ENCODE results near the gene MYO1F. TPM values are rescaled to one million over a fixed set of nuclear protein-coding genes. Genes with fewer than 3 reads are reported as not detected.
"Not testable (repeated sequence)": the region's sequence is repeated elsewhere in the genome, so short reads cannot be mapped to it uniquely, and the experiment has no call there.

The MYO1F gene
- total RNA-seq, 2 donors from 2014 or later, result 68.7 to 134 TPM

DNA sequence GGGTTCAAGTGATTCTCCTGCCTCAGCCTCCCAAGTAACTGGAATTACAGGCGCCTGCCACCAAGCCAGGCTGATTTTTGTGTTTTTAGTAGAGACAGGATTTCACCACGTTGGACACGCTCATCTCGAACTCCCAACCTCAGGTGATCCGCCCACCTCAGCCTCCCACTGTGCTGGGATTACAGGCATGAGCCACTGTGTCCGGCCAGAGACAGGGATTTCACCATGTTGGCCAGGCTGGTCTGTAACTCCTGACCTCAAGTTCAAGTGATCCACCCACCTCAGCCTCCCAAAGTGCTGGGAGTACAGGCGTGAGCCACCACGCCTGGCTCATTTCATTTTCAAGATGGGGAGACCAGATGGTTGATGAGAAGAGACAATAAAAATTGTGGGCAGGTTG lies 12.4 kb downstream of the MYO1F start:
- Mint-ChIP-seq H3K36me3 (ENCODE audit: low read depth) (peaks cover 15% of the 10 kb centered on the region), H3K27ac (peak overlapping the region; percentile 76), H3K4me1 (peaks cover 24% of the 10 kb centered on the region), H3K4me3 (peak overlapping the region; percentile 32)
- H3K9me3 Mint-ChIP-seq, H3K27me3 Mint-ChIP-seq: not testable (repeated sequence)
- peak; percentile 27 for ATAC-seq (replicated peaks)

GRCh38 chr19:8561075-8561764 lies 16.0 kb downstream of the MYO1F start:
- Mint-ChIP-seq H3K4me3 (no peak overlapping the region), H3K9me3 (no peaks in the 10 kb centered on the region), H3K27me3 (no peaks in the 10 kb centered on the region), H3K27ac (peak overlapping the region; percentile 88), H3K4me1 (peaks cover 25% of the 10 kb centered on the region), H3K36me3 (ENCODE audit: low read depth) (peaks cover 8% of the 10 kb centered on the region)
- ATAC-seq (replicated peaks), result no peak

DNA sequence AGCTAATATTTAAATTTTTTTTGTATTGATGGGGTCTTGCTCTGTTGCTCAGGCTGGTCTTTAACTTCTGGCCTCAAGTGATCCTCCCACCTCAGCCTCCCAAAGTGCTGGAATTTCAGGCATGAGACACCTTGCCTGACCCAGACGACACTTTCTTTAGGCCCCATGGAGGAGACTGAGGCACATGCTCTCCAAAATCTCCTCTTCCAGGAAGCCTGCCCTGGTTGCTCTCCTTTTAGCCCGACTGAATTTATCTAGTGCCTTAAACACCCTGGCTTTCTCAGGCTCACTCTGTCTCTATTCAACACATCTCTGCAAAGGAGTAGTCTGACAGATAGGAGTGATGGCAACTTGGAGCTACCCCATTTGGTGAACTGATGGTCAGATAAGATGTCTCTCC lies 18.9 kb downstream of the MYO1F start:
- H3K27ac Mint-ChIP-seq, result peak overlapping the region; percentile 93
- H3K9me3 Mint-ChIP-seq, result no peaks in the 10 kb centered on the region
- H3K36me3 Mint-ChIP-seq (ENCODE audit: low read depth), result peaks cover 23% of the 10 kb centered on the region

DNA sequence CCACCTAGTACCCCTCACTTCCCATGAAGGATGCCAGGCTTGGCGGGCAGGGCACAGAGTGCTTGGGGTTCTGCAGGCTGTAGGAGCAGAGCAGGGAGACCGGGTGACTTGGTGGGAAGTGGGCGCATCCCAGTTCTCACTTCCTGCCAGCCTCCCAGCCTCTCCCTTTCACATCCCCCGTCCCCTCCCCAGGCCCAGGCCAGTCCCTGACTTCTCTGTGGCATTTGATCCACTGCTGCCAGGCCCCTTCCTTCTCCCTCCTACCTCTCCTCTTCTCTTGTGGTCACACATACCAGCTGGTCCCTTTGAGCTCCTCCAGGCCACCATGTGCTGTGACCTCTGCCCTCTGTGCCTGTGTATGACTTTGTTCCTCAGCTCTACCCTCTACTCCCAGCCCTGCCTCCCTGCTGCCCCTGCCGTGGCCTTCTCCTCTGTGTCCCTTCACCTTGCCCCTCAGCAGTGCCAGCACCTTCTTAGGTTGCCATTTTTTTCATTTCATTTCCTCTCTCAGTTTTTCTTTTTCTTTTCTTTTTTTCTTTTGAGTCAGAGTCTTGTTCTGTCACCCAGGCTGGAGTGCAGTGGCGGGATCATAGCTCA lies 19.5 kb downstream of the MYO1F start:
- ATAC-seq (replicated peaks), result peak; percentile 52
- Mint-ChIP-seq H3K4me1 (peaks cover 13% of the 10 kb centered on the region), H3K27ac (peak overlapping the region; percentile 93), H3K27me3 (no peaks in the 10 kb centered on the region), H3K36me3 (ENCODE audit: low read depth) (peaks cover 23% of the 10 kb centered on the region), H3K9me3 (no peaks in the 10 kb centered on the region), H3K4me3 (peak overlapping the region; percentile 28)

More for the DNA sequence above, 18.9 kb downstream of the MYO1F start:
- Mint-ChIP-seq H3K4me3 (peak overlapping the region; percentile 28), H3K27me3 (no peaks in the 10 kb centered on the region), H3K4me1 (peaks cover 13% of the 10 kb centered on the region)
- ATAC-seq (replicated peaks), result no peak

DNA sequence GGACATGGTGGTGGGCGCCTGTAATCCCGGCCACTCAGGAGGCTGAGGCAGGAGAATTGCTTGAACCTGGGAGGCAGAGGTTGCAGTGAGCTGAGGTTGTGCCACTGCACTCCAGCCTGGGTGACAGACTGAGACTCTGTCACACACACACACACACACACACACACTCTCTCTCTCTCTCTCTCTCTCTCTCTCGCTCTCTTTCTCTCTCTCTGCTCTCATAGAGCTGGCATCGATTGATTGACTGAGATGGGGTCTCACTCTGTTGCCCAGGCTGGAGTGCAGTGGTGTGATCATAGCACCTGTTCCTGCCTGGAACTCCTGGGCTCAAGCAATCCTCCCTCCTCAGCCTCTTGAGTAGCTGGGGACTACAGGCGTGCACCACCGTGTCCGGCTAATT lies 23.5 kb downstream of the MYO1F start:
- Mint-ChIP-seq H3K36me3 (ENCODE audit: low read depth) (peaks cover 48% of the 10 kb centered on the region), H3K4me1 (peaks cover 13% of the 10 kb centered on the region), H3K27ac (peak overlapping the region; percentile 74)
- H3K27me3 Mint-ChIP-seq; H3K4me3 Mint-ChIP-seq; ATAC-seq (replicated peaks); H3K9me3 Mint-ChIP-seq: not testable (repeated sequence)

- Mint-ChIP-seq H3K27ac (peak overlapping the region; percentile 4), H3K9me3 (no peaks in the 10 kb centered on the region), H3K4me1 (peaks cover 5% of the 10 kb centered on the region), H3K4me3 (no peak overlapping the region), H3K36me3 (ENCODE audit: low read depth) (peaks cover 55% of the 10 kb centered on the region), H3K27me3 (no peaks in the 10 kb centered on the region)
- ATAC-seq (replicated peaks), result no peak
Observed at GRCh38 chr19:8552810-8553209, 24.4 kb downstream of the MYO1F start.

DNA sequence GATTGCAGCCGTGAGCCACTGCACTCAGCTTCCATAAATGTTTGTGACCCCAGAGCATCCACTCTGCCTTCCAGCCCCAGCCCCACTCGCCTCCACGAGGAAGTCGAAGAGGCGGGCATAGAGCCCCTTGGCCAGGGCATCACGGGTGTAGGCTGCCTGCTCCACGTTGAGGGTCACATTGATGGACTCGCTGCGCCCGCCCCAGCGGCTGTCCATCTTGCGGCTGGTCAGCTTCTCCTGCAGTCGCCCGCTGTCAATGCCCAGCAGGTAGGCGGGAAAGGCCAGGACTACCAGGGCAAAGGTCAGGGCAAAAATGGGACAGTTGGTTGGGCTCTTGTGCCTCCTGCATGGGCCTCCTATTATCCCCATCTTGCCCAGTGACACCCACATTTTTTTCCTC lies 27.2 kb downstream of the MYO1F start:
- peaks cover 78% of the 10 kb centered on the region for H3K36me3 Mint-ChIP-seq (ENCODE audit: low read depth)
- no peaks in the 10 kb centered on the region for H3K27me3 Mint-ChIP-seq
- no peak for ATAC-seq (replicated peaks)
- H3K27ac Mint-ChIP-seq, result no peak overlapping the region
- H3K9me3 Mint-ChIP-seq, result no peaks in the 10 kb centered on the region
- no peaks in the 10 kb centered on the region for H3K4me1 Mint-ChIP-seq
- no peak overlapping the region for H3K4me3 Mint-ChIP-seq

GRCh38 chr19:8545743-8546142 lies 31.5 kb downstream of the MYO1F start:
- no peaks in the 10 kb centered on the region for H3K9me3 Mint-ChIP-seq
- H3K4me1 Mint-ChIP-seq, result no peaks in the 10 kb centered on the region
- no peak overlapping the region for H3K27ac Mint-ChIP-seq
- H3K27me3 Mint-ChIP-seq, result no peaks in the 10 kb centered on the region
- ATAC-seq (replicated peaks), result no peak
- H3K4me3 Mint-ChIP-seq, result no peak overlapping the region
- peaks cover 64% of the 10 kb centered on the region for H3K36me3 Mint-ChIP-seq (ENCODE audit: low read depth)

DNA sequence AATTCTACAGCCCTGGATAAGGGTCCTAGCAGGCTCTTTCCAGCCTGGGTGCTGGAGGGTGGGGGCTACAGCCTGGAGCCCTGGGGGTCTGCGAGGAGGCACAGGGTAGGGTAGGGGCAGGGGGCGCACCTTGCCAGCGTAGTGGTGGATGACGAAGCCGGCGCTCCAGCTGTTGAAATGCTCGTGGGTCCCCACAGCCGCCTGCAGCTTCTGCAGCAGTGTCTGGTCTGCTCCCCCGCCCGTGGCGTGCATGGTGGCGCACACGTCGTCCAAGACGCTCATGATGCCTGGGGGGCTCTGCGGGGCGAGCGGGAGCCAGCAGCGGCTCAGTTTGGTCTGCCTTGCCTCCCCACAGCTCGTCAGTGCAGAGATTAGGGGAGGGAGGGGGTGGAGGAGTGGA lies 33.1 kb downstream of the MYO1F start:
- H3K4me3 Mint-ChIP-seq, result no peak overlapping the region
- no peaks in the 10 kb centered on the region for H3K9me3 Mint-ChIP-seq
- ATAC-seq (replicated peaks), result no peak
- H3K4me1 Mint-ChIP-seq, result no peaks in the 10 kb centered on the region
- peaks cover 70% of the 10 kb centered on the region for H3K36me3 Mint-ChIP-seq (ENCODE audit: low read depth)
- no peaks in the 10 kb centered on the region for H3K27me3 Mint-ChIP-seq
- no peak overlapping the region for H3K27ac Mint-ChIP-seq

DNA sequence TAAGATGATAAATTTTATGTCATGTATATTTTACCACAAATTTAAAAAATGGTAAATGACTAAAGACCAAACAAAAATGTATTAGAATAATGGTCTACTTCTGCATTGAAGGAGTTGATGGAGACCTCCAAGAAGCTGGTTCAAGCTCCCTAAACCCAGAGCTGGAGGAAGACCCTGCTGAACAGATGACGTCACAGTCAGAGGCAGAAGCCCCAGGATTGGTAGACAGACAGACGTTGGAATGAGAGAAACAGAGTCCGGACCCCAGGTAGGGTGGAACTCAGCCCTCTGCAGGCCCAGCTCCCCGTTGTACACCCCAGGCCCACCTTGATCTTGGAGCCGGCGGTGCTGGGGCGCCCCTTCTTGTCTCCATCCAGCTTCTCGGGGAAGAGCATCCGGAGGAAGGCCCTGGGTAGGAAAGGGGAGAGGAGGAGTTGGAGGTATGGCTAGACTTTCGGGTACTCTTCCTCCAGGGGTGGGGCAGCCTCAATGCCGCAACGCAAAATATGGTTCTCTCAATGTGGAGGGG lies 37.6 kb downstream of the MYO1F start:
- H3K27ac Mint-ChIP-seq, result no peak overlapping the region
- H3K4me3 Mint-ChIP-seq, result no peak overlapping the region
- ATAC-seq (replicated peaks), result no peak
- peaks cover 65% of the 10 kb centered on the region for H3K36me3 Mint-ChIP-seq (ENCODE audit: low read depth)
- H3K27me3 Mint-ChIP-seq, result no peaks in the 10 kb centered on the region
- no peaks in the 10 kb centered on the region for H3K9me3 Mint-ChIP-seq
- H3K4me1 Mint-ChIP-seq, result no peaks in the 10 kb centered on the region

DNA sequence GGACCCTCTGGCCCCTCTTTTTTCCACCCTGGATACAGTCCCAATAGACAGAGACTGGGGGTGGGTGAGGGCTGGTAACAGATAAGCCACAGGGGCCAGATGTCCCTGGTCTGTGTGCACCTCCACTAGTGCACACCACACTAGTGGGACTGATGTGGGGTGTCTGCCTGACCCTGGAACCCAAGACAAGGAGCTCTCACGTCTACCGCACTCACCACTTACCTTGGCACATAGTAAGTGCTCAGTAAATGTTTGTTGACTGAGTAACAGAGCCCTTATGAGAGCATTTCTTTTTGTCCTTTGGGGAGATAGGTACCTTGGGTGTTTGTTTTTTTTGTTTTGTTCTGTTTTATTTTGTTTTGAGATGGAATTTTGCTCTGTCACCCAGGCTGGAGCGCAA lies 40.1 kb downstream of the MYO1F start:
- H3K27me3 Mint-ChIP-seq, result no peaks in the 10 kb centered on the region
- H3K36me3 Mint-ChIP-seq (ENCODE audit: low read depth), result peaks cover 67% of the 10 kb centered on the region
- H3K27ac Mint-ChIP-seq, result peak overlapping the region; percentile 59
- no peak overlapping the region for H3K4me3 Mint-ChIP-seq
- no peaks in the 10 kb centered on the region for H3K9me3 Mint-ChIP-seq
- no peak for ATAC-seq (replicated peaks)
- no peaks in the 10 kb centered on the region for H3K4me1 Mint-ChIP-seq

- Mint-ChIP-seq H3K27ac (peak overlapping the region; percentile 2), H3K27me3 (no peaks in the 10 kb centered on the region), H3K4me1 (no peaks in the 10 kb centered on the region), H3K4me3 (no peak overlapping the region), H3K36me3 (ENCODE audit: low read depth) (peaks cover 67% of the 10 kb centered on the region), H3K9me3 (no peaks in the 10 kb centered on the region)
- ATAC-seq (replicated peaks), result no peak
Observed at GRCh38 chr19:8536282-8536681, 41.0 kb downstream of the MYO1F start.

GRCh38 chr19:8532225-8532624 lies 45.0 kb downstream of the MYO1F start:
- no peak overlapping the region for H3K4me3 Mint-ChIP-seq
- peaks cover 71% of the 10 kb centered on the region for H3K36me3 Mint-ChIP-seq (ENCODE audit: low read depth)
- peak overlapping the region; percentile 67 for H3K27ac Mint-ChIP-seq
- H3K4me1 Mint-ChIP-seq, result peaks cover 5% of the 10 kb centered on the region
- H3K27me3 Mint-ChIP-seq, result no peaks in the 10 kb centered on the region
- ATAC-seq (replicated peaks), result no peak
- H3K9me3 Mint-ChIP-seq, result no peaks in the 10 kb centered on the region

- Mint-ChIP-seq H3K36me3 (ENCODE audit: low read depth) (peaks cover 63% of the 10 kb centered on the region), H3K4me3 (no peak overlapping the region), H3K27me3 (no peaks in the 10 kb centered on the region), H3K4me1 (peaks cover 5% of the 10 kb centered on the region), H3K9me3 (no peaks in the 10 kb centered on the region), H3K27ac (peak overlapping the region; percentile 67)
- ATAC-seq (replicated peaks), result no peak
Observed at GRCh38 chr19:8531470-8531869, 45.8 kb downstream of the MYO1F start.

GRCh38 chr19:8530061-8530679 lies 47.1 kb downstream of the MYO1F start:
- Mint-ChIP-seq H3K4me3 (no peak overlapping the region), H3K9me3 (no peaks in the 10 kb centered on the region), H3K36me3 (ENCODE audit: low read depth) (peaks cover 51% of the 10 kb centered on the region), H3K27ac (peak overlapping the region; percentile 71), H3K4me1 (peaks cover 5% of the 10 kb centered on the region), H3K27me3 (no peaks in the 10 kb centered on the region)
- no peak for ATAC-seq (replicated peaks)

Data from activated T-helper 17 cell treated with anti-CD3 and anti-CD28 coated beads, Interleukin-2, amount 50 U/mL, for 72 hours (primary cell).